Stimulated activated memory B cell treated with anti-CD40 and anti-IgM and Interleukin-4, amounts not matched to agents 10 μg/mL and 1 μg/mL and 100 μg/mL, for 72 hours (primary cell): ENCODE results near the gene TRPM4.
"Not testable (repeated sequence)": the region's sequence is repeated elsewhere in the genome, so short reads cannot be mapped to it uniquely, and the experiment has no call there.

Experiments used
- ATAC-seq: fragments of 150-1000 bp; cut with Tn5 transposase; 2 replicates; pipeline ENCODE4 v1.10.0; 2021
- H3K27ac Mint-ChIP-seq: one replicate; pipeline ENCODE4 v1.8.0; 2022; ENCODE audit warnings: mild to moderate bottlenecking, mixed read lengths
- H3K27me3 Mint-ChIP-seq: one replicate; pipeline ENCODE4 v1.8.0; 2022; ENCODE audit warnings: mixed read lengths
- H3K36me3 Mint-ChIP-seq: one replicate; pipeline ENCODE4 v1.8.0; 2022; ENCODE audit warnings: mixed read lengths
- H3K4me1 Mint-ChIP-seq: one replicate; pipeline ENCODE4 v1.8.0; 2022; ENCODE audit warnings: mixed read lengths
- H3K4me3 Mint-ChIP-seq: one replicate; pipeline ENCODE4 v1.8.0; 2022; ENCODE audit warnings: mild to moderate bottlenecking, moderate library complexity, mixed read lengths
- H3K9me3 Mint-ChIP-seq: one replicate; pipeline ENCODE4 v1.8.0; 2022; ENCODE audit warnings: mixed read lengths

TRPM4 gene

GRCh38 chr19:49186108-49186507, 28.5 kb downstream of the TRPM4 start:
- peak; percentile 79 for ATAC-seq
- Mint-ChIP-seq H3K4me1 (peaks cover 9% of the 10 kb centered on the region), H3K36me3 (no peaks in the 10 kb centered on the region), H3K4me3 (no peak overlapping the region), H3K27me3 (peaks cover 29% of the 10 kb centered on the region), H3K9me3 (peaks cover 15% of the 10 kb centered on the region), H3K27ac (peak overlapping the region; percentile 38)

- Mint-ChIP-seq H3K4me1 (peaks cover 9% of the 10 kb centered on the region), H3K4me3 (no peak overlapping the region), H3K27me3 (peaks cover 31% of the 10 kb centered on the region), H3K9me3 (peaks cover 6% of the 10 kb centered on the region), H3K36me3 (no peaks in the 10 kb centered on the region), H3K27ac (no peak overlapping the region)
- no peak for ATAC-seq
Observed at GRCh38 chr19:49188626-49189200, 31.1 kb downstream of the TRPM4 start.

- H3K9me3 Mint-ChIP-seq: peaks cover 2% of the 10 kb centered on the region
- peaks cover 9% of the 10 kb centered on the region for H3K4me1 Mint-ChIP-seq
- H3K27me3 Mint-ChIP-seq: peaks cover 37% of the 10 kb centered on the region
- H3K27ac Mint-ChIP-seq: no peak overlapping the region
- no peaks in the 10 kb centered on the region for H3K36me3 Mint-ChIP-seq
- no peak overlapping the region for H3K4me3 Mint-ChIP-seq
- no peak for ATAC-seq
Observed at GRCh38 chr19:49189259-49189658, 31.7 kb downstream of the TRPM4 start.

- Mint-ChIP-seq H3K27ac (no peak overlapping the region), H3K36me3 (no peaks in the 10 kb centered on the region), H3K27me3 (peaks cover 48% of the 10 kb centered on the region), H3K4me3 (no peak overlapping the region), H3K9me3 (peaks cover 2% of the 10 kb centered on the region), H3K4me1 (peaks cover 9% of the 10 kb centered on the region)
- no peak for ATAC-seq
Observed at GRCh38 chr19:49190781-49191180, 33.2 kb downstream of the TRPM4 start.

- Mint-ChIP-seq H3K36me3 (no peaks in the 10 kb centered on the region), H3K4me3 (no peak overlapping the region), H3K9me3 (peaks cover 2% of the 10 kb centered on the region), H3K27ac (no peak overlapping the region), H3K27me3 (peaks cover 55% of the 10 kb centered on the region), H3K4me1 (peaks cover 9% of the 10 kb centered on the region)
- no peak for ATAC-seq
Observed at GRCh38 chr19:49193822-49194394, 36.3 kb downstream of the TRPM4 start.

GRCh38 chr19:49194408-49194807, 36.8 kb downstream of the TRPM4 start:
- H3K27ac Mint-ChIP-seq: no peak overlapping the region
- H3K9me3 Mint-ChIP-seq: peaks cover 2% of the 10 kb centered on the region
- H3K27me3 Mint-ChIP-seq: peaks cover 52% of the 10 kb centered on the region
- ATAC-seq: no peak
- H3K4me3 Mint-ChIP-seq: no peak overlapping the region
- peaks cover 10% of the 10 kb centered on the region for H3K4me1 Mint-ChIP-seq
- H3K36me3 Mint-ChIP-seq: no peaks in the 10 kb centered on the region

GRCh38 chr19:49196527-49197240, 39.1 kb downstream of the TRPM4 start:
- ATAC-seq: peak; percentile 57
- peaks cover 40% of the 10 kb centered on the region for H3K27me3 Mint-ChIP-seq
- peaks cover 9% of the 10 kb centered on the region for H3K4me1 Mint-ChIP-seq

GRCh38 chr19:49200238-49200862, 42.8 kb downstream of the TRPM4 start:
- H3K4me3 Mint-ChIP-seq: no peak overlapping the region
- no peak for ATAC-seq
- no peaks in the 10 kb centered on the region for H3K9me3 Mint-ChIP-seq
- H3K36me3 Mint-ChIP-seq: no peaks in the 10 kb centered on the region
- H3K27ac Mint-ChIP-seq: no peak overlapping the region
- H3K27me3 Mint-ChIP-seq: peaks cover 22% of the 10 kb centered on the region
- H3K4me1 Mint-ChIP-seq: peaks cover 16% of the 10 kb centered on the region

More at GRCh38 chr19:49196527-49197240, 39.1 kb downstream of the TRPM4 start:
- Mint-ChIP-seq H3K4me3 (no peak overlapping the region), H3K9me3 (no peaks in the 10 kb centered on the region), H3K36me3 (no peaks in the 10 kb centered on the region), H3K27ac (no peak overlapping the region)

- Mint-ChIP-seq H3K27me3 (peaks cover 22% of the 10 kb centered on the region), H3K9me3 (no peaks in the 10 kb centered on the region), H3K36me3 (no peaks in the 10 kb centered on the region), H3K27ac (no peak overlapping the region), H3K4me3 (no peak overlapping the region), H3K4me1 (peaks cover 21% of the 10 kb centered on the region)
- ATAC-seq: no peak
Observed at GRCh38 chr19:49201042-49201441, 43.5 kb downstream of the TRPM4 start.

- no peaks in the 10 kb centered on the region for H3K36me3 Mint-ChIP-seq
- ATAC-seq: peak; percentile 59
- peak overlapping the region; percentile 44 for H3K27ac Mint-ChIP-seq
- H3K9me3 Mint-ChIP-seq: no peaks in the 10 kb centered on the region
- peaks cover 29% of the 10 kb centered on the region for H3K4me1 Mint-ChIP-seq
- no peak overlapping the region for H3K4me3 Mint-ChIP-seq
- no peaks in the 10 kb centered on the region for H3K27me3 Mint-ChIP-seq
Observed at GRCh38 chr19:49205114-49205513, 47.5 kb downstream of the TRPM4 start.

GRCh38 chr19:49209502-49209901, 51.9 kb downstream of the TRPM4 start:
- Mint-ChIP-seq H3K4me1 (peaks cover 55% of the 10 kb centered on the region), H3K27ac (peak overlapping the region; percentile 57)
- not testable (repeated sequence) for ATAC-seq, H3K36me3 Mint-ChIP-seq, H3K9me3 Mint-ChIP-seq, H3K4me3 Mint-ChIP-seq, H3K27me3 Mint-ChIP-seq

GRCh38 chr19:49210108-49210900, 52.7 kb downstream of the TRPM4 start:
- H3K4me1 Mint-ChIP-seq: peaks cover 55% of the 10 kb centered on the region
- peak overlapping the region; percentile 69 for H3K4me3 Mint-ChIP-seq
- H3K27ac Mint-ChIP-seq: peak overlapping the region; percentile 57
- H3K36me3 Mint-ChIP-seq: no peaks in the 10 kb centered on the region
- peak; percentile 57 for ATAC-seq
- no peaks in the 10 kb centered on the region for H3K27me3 Mint-ChIP-seq
- H3K9me3 Mint-ChIP-seq: no peaks in the 10 kb centered on the region

- H3K9me3 Mint-ChIP-seq: no peaks in the 10 kb centered on the region
- H3K36me3 Mint-ChIP-seq: no peaks in the 10 kb centered on the region
Observed at GRCh38 chr19:49210901-49211451, 53.4 kb downstream of the TRPM4 start.

GRCh38 chr19:49212016-49212701, 54.6 kb downstream of the TRPM4 start:
- no peak for ATAC-seq
- Mint-ChIP-seq H3K36me3 (no peaks in the 10 kb centered on the region), H3K4me1 (peaks cover 49% of the 10 kb centered on the region), H3K4me3 (no peak overlapping the region), H3K9me3 (no peaks in the 10 kb centered on the region), H3K27ac (no peak overlapping the region), H3K27me3 (no peaks in the 10 kb centered on the region)

More at GRCh38 chr19:49210901-49211451, 53.4 kb downstream of the TRPM4 start:
- no peaks in the 10 kb centered on the region for H3K27me3 Mint-ChIP-seq
- peaks cover 49% of the 10 kb centered on the region for H3K4me1 Mint-ChIP-seq
- H3K27ac Mint-ChIP-seq: peak overlapping the region; percentile 6
- no peak overlapping the region for H3K4me3 Mint-ChIP-seq
- ATAC-seq: peak; percentile 34
